Neural cell (in vitro differentiated cells): ENCODE data around the gene SEC14L1. TPM values are rescaled to one million over a fixed set of nuclear protein-coding genes. Genes with fewer than 3 reads are reported as not detected.

ENCODE experiments used
- H2AFZ ChIP-seq: fragments of 200-600, 300-800 bp; sonication (generic), shearing (Covaris generic); 2 replicates; pipeline ENCODE4 v1.6.0; 2014; ENCODE audit warnings: low read depth, mild to moderate bottlenecking, antibody characterized with exemption, low read length, moderate library complexity
- H3F3A ChIP-seq: fragments of 200-600 bp; shearing (Covaris generic); 2 replicates; pipeline ENCODE4 v1.6.1; 2016; ENCODE audit warnings: mild to moderate bottlenecking, moderate library complexity, mixed read lengths, antibody characterized with exemption, low read length; ENCODE audit not compliant: insufficient read depth, poor library complexity, severe bottlenecking
- H3K27ac ChIP-seq: fragments of 200-600, 300-800 bp; sonication (generic), shearing (Covaris generic); 2 replicates; pipeline ENCODE4 v1.5.1; 2014; ENCODE audit warnings: mild to moderate bottlenecking, low read length, moderate library complexity
- H3K27me3 ChIP-seq: fragments of 300-800, 200-600 bp; sonication (generic), shearing (Covaris generic); 2 replicates; pipeline ENCODE4 v1.6.0; 2014; ENCODE audit warnings: mild to moderate bottlenecking, low read depth, low read length, moderate library complexity; ENCODE audit not compliant: insufficient read depth
- H3K36me3 ChIP-seq: fragments of 300-800, 200-600 bp; sonication (generic), shearing (Covaris generic); 2 replicates; pipeline ENCODE4 v1.5.1; 2014; ENCODE audit warnings: mild to moderate bottlenecking, antibody characterized with exemption, low read length, moderate library complexity; ENCODE audit not compliant: insufficient read depth
- H3K4me2 ChIP-seq: fragments of 300-800, 200-600 bp; sonication (generic), shearing (Covaris generic); 2 replicates; pipeline ENCODE4 v1.6.0; 2014; ENCODE audit warnings: mild to moderate bottlenecking, low read length
- H3K4me3 ChIP-seq: fragments of 300-800, 200-600 bp; sonication (generic), shearing (Covaris generic); 2 replicates; pipeline ENCODE4 v1.5.1; 2014; ENCODE audit warnings: mild to moderate bottlenecking, low read length, moderate library complexity
- H3K79me2 ChIP-seq: fragments of 200-600 bp; shearing (Covaris generic); replicated peaks from 2 replicates; pipeline ENCODE4 v1.6.0; 2014; ENCODE audit warnings: mild to moderate bottlenecking, low read length, moderate library complexity; ENCODE audit not compliant: insufficient read depth
- H3K9ac ChIP-seq: fragments of 300-800, 200-600 bp; sonication (generic), shearing (Covaris generic); 2 replicates; pipeline ENCODE4 v1.6.1; 2016; ENCODE audit warnings: mild to moderate bottlenecking, low read length, mixed read lengths
- H3K9me2 ChIP-seq: fragments of 200-600 bp; shearing (Covaris generic); 2 replicates; pipeline ENCODE4 v1.6.1; 2016; ENCODE audit warnings: mild to moderate bottlenecking, low read length, mixed read lengths; ENCODE audit not compliant: insufficient read depth
- H3K9me3 ChIP-seq: fragments of 200-600, 300-800 bp; sonication (generic), shearing (Covaris generic); 2 replicates; pipeline ENCODE4 v1.6.1; 2016; ENCODE audit warnings: mild to moderate bottlenecking, mixed run types, low read length, moderate library complexity, mixed read lengths
- H4K20me1 ChIP-seq: fragments of 200-600 bp; shearing (Covaris generic); 2 replicates; pipeline ENCODE4 v1.6.1; 2016; ENCODE audit warnings: mild to moderate bottlenecking, mixed run types; ENCODE audit not compliant: insufficient read depth
- EP300 ChIP-seq: fragments of 450-650 bp; conservative IDR thresholded peaks from 2 replicates; pipeline ENCODE4 v1.6.1; 2014; ENCODE audit warnings: antibody characterized with exemption, mild to moderate bottlenecking, moderate library complexity; ENCODE audit not compliant: poor library complexity, severe bottlenecking
- EZH2 ChIP-seq: fragments of 200-600, 300-800 bp; shearing (Covaris generic), sonication (generic); IDR thresholded peaks from 2 replicates; pipeline ENCODE4 v1.6.1; 2014; ENCODE audit warnings: antibody characterized with exemption, low read length, borderline replicate concordance, mild to moderate bottlenecking; ENCODE audit not compliant: insufficient read depth, poor library complexity, severe bottlenecking
- MXI1 ChIP-seq: fragments of 450-650 bp; conservative IDR thresholded peaks from 2 replicates; pipeline ENCODE4 v1.6.1; 2014; ENCODE audit warnings: antibody characterized with exemption, mild to moderate bottlenecking; ENCODE audit not compliant: poor library complexity, severe bottlenecking
- POLR2AphosphoS5 ChIP-seq: IDR thresholded peaks from 2 replicates; pipeline ENCODE4 v1.6.1; 2012
- RAD21 ChIP-seq: fragments of 450-650 bp; conservative IDR thresholded peaks from 2 replicates; pipeline ENCODE4 v1.6.1; 2014; ENCODE audit warnings: antibody characterized with exemption, mild to moderate bottlenecking, moderate library complexity
- SMC3 ChIP-seq: fragments of 450-650 bp; conservative IDR thresholded peaks from 2 replicates; pipeline ENCODE4 v1.6.1; 2014; ENCODE audit warnings: antibody characterized with exemption, mild to moderate bottlenecking, moderate library complexity; ENCODE audit not compliant: poor library complexity
- TAF1 ChIP-seq: IDR thresholded peaks from 2 replicates; pipeline ENCODE4 v1.6.1; 2012; ENCODE audit warnings: low read depth
- polyA plus RNA-seq: library from polyadenylated mRNA; depleted of rRNA; stranded (reverse); fragments of >200 nt; gene quantifications from 2 replicates; pipeline ENCODE4 v1.2.3, GENCODE V29; 2014
- TF ChIP-seq, protein P1 (sequence below): IDR thresholded peaks from 2 replicates; pipeline ENCODE4 v1.6.1; 2012; ENCODE audit warnings: borderline replicate concordance
- TF ChIP-seq, protein P2 (sequence below): fragments of 450-650 bp; IDR thresholded peaks from 2 replicates; pipeline ENCODE4 v1.5.1; 2014; ENCODE audit warnings: antibody characterized with exemption, mild to moderate bottlenecking, moderate library complexity; ENCODE audit not compliant: poor library complexity, severe bottlenecking

SEC14L1 gene
- polyA plus RNA-seq, 1 donor from 2014 or later: 40.4 TPM

DNA sequence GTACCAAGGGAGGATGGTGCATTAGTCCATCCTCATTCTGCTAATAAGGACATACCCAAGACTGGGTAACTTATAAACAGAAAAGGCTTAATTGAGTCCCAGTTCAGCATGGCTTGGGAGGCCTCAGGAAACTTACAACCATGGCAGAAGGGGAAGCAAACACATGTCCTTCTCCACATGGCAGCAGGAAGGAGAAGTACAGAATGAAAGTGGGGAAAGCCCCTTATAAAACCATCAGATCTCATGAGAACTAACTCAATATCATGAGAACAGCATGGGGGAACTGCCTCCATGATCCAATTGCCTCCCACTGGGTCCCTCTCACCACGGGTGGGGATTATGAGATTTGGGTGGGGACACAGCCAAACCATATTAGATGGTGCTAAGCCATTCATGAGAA, 84.5 kb downstream of the SEC14L1 start:
- H2AFZ ChIP-seq: no peak overlapping the region
- no peaks in the 10 kb centered on the region for H3K9me2 ChIP-seq
- no peak overlapping the region for H3K9ac ChIP-seq
- TF ChIP-seq, protein P1, sequence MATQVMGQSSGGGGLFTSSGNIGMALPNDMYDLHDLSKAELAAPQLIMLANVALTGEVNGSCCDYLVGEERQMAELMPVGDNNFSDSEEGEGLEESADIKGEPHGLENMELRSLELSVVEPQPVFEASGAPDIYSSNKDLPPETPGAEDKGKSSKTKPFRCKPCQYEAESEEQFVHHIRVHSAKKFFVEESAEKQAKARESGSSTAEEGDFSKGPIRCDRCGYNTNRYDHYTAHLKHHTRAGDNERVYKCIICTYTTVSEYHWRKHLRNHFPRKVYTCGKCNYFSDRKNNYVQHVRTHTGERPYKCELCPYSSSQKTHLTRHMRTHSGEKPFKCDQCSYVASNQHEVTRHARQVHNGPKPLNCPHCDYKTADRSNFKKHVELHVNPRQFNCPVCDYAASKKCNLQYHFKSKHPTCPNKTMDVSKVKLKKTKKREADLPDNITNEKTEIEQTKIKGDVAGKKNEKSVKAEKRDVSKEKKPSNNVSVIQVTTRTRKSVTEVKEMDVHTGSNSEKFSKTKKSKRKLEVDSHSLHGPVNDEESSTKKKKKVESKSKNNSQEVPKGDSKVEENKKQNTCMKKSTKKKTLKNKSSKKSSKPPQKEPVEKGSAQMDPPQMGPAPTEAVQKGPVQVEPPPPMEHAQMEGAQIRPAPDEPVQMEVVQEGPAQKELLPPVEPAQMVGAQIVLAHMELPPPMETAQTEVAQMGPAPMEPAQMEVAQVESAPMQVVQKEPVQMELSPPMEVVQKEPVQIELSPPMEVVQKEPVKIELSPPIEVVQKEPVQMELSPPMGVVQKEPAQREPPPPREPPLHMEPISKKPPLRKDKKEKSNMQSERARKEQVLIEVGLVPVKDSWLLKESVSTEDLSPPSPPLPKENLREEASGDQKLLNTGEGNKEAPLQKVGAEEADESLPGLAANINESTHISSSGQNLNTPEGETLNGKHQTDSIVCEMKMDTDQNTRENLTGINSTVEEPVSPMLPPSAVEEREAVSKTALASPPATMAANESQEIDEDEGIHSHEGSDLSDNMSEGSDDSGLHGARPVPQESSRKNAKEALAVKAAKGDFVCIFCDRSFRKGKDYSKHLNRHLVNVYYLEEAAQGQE: no peak
- TF ChIP-seq EP300 (no peak), TAF1 (no peak), SMC3 (no peak), RAD21 (no peak), POLR2AphosphoS5 (no peak), EZH2 (no peak), MXI1 (no peak)
- TF ChIP-seq, protein P2, sequence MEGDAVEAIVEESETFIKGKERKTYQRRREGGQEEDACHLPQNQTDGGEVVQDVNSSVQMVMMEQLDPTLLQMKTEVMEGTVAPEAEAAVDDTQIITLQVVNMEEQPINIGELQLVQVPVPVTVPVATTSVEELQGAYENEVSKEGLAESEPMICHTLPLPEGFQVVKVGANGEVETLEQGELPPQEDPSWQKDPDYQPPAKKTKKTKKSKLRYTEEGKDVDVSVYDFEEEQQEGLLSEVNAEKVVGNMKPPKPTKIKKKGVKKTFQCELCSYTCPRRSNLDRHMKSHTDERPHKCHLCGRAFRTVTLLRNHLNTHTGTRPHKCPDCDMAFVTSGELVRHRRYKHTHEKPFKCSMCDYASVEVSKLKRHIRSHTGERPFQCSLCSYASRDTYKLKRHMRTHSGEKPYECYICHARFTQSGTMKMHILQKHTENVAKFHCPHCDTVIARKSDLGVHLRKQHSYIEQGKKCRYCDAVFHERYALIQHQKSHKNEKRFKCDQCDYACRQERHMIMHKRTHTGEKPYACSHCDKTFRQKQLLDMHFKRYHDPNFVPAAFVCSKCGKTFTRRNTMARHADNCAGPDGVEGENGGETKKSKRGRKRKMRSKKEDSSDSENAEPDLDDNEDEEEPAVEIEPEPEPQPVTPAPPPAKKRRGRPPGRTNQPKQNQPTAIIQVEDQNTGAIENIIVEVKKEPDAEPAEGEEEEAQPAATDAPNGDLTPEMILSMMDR: no peak
- no peaks in the 10 kb centered on the region for H3F3A ChIP-seq
- no peak overlapping the region for H3K27ac ChIP-seq
- no peaks in the 10 kb centered on the region for H3K36me3 ChIP-seq
- H3K27me3 ChIP-seq: no peaks in the 10 kb centered on the region
- no peaks in the 10 kb centered on the region for H4K20me1 ChIP-seq
- no peak overlapping the region for H3K4me2 ChIP-seq
- no peak overlapping the region for H3K4me3 ChIP-seq
- H3K9me3 ChIP-seq: no peaks in the 10 kb centered on the region
- H3K79me2 ChIP-seq: no peaks in the 10 kb centered on the region

DNA sequence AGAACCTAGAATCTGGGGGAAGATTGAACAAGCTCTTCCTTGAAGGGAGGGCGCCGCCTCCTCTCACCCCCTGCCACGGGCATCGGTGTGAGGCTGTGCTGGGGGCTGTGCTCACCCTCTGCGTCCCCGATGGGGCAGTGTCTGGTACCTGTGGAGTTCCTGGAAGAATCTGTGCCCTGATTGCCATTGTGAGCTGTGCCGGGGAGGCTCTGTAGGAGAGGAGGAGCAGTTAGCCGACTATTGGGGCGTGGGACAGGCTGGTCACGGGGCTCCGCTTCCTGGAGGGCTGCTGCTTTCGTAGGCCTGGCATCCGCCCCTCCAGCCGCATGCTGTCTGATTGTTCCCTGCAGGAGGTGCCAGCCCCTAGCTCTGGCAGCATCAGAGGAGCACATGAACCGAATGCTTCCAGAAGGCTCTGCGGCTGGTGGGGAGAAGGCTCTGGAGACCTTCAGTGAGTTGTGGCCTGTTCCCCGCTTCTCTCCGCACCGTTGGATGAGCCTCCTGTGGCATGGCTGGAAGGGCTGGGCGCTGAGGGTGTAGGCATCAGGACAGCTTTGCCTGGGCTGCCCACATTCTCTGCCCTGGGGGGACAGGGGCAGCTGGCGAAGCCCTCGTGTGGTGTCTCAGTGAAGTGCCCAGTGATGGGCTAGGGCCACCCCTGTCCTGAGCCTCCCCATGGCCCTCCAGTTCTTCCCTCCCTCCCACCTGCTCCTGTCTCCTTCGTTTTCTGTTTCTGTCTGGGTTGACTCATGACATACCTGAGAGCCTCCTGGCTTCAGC, 86.9 kb downstream of the SEC14L1 start:
- TF ChIP-seq, protein P2: no peak
- TF ChIP-seq MXI1: no peak
- no peak for TF ChIP-seq RAD21
- no peak for TF ChIP-seq EZH2
- no peak for TF ChIP-seq POLR2AphosphoS5
- TF ChIP-seq TAF1: no peak
- TF ChIP-seq SMC3: no peak
- no peak for TF ChIP-seq EP300
- TF ChIP-seq, protein P1: no peak
- Histone ChIP-seq H3K4me3 (no peak overlapping the region), H3K79me2 (no peaks in the 10 kb centered on the region), H4K20me1 (no peaks in the 10 kb centered on the region), H3K9me3 (no peaks in the 10 kb centered on the region), H3K4me2 (no peak overlapping the region), H3K9ac (peak overlapping the region; percentile 12), H3K9me2 (no peaks in the 10 kb centered on the region), H3K27ac (no peak overlapping the region), H3F3A (no peaks in the 10 kb centered on the region), H2AFZ (no peak overlapping the region), H3K36me3 (no peaks in the 10 kb centered on the region), H3K27me3 (no peaks in the 10 kb centered on the region)
